Inflammatory macrophage treated with lipopolysaccharide for 4 hours (primary cell): Measurements from ENCODE around the gene ALX4.

Source experiments
- DNase-seq: peaks from one replicate; pipeline ENCODE4 v3.0.0-alpha.2; 2020

ALX4 gene

DNA sequence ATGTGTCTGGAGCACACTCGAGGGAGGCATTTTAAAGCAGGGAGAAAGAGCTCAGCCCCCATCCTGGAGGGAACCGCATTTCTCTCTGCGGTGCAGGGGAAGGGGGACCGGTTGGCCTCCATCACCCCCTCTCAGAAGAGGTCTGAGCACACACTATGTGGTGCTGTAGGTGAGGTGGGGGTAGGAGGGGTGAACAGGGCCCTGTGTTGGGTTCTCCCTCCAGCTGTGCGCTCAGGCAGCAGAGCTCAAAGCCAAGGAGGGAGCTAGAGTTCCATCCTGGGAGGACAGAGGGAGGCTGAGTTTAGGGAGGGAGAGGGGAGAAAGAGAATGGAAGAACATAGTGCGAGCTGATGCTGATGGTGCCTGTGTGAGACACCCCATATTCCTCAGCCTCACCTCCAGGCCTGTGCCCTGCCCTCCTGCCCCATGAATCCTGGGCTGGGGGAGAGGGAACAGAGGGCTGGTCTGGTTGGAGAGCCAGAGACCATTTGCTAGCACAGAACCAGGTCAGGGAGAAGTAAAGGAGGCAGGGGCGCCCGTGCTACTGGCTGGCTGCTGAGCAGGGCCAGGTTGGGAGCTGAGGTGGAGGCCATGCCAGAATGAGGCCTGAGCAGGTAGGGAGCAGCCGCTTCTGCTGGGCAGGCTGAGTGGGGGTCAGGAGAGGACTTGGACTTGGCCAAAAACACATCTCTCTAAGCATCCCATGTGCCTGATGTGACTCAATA, 43.7 kb downstream of the ALX4 start:
- no peak for DNase-seq

DNA sequence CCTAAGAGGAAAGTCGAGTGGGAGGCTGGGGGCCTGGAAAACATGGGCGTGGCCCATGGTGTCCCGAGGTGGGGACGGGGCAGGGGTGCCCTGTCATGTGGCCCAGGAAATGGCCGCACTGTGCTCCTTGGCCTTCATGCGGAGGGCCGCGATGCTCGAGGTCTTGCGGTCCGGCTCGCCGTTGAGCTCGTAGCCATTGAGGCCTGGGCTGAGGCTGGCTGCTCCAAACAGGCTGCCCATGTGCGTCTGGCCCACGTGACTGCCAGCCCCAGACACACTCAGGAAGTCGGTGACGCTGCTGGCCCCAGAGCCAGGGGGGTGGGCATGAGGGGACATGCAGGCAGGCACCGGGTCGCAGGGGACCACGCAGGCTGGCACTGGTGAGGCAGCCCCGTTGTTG, 45.2 kb downstream of the ALX4 start:
- no peak for DNase-seq

- no peak for DNase-seq
Observed at GRCh38 chr11:44264438-44264749, 45.5 kb downstream of the ALX4 start.

GRCh38 chr11:44263738-44264437, 46.1 kb downstream of the ALX4 start:
- no peak for DNase-seq

- DNase-seq: no peak
Observed at GRCh38 chr11:44261800-44262591, 47.9 kb downstream of the ALX4 start.

- DNase-seq: no peak
Observed at GRCh38 chr11:44260081-44260480, 49.9 kb downstream of the ALX4 start.

- DNase-seq: no peak
Observed at GRCh38 chr11:44258839-44259420, 51.0 kb downstream of the ALX4 start.

- no peak for DNase-seq
Observed at GRCh38 chr11:44258190-44258489, 51.8 kb downstream of the ALX4 start.

DNA sequence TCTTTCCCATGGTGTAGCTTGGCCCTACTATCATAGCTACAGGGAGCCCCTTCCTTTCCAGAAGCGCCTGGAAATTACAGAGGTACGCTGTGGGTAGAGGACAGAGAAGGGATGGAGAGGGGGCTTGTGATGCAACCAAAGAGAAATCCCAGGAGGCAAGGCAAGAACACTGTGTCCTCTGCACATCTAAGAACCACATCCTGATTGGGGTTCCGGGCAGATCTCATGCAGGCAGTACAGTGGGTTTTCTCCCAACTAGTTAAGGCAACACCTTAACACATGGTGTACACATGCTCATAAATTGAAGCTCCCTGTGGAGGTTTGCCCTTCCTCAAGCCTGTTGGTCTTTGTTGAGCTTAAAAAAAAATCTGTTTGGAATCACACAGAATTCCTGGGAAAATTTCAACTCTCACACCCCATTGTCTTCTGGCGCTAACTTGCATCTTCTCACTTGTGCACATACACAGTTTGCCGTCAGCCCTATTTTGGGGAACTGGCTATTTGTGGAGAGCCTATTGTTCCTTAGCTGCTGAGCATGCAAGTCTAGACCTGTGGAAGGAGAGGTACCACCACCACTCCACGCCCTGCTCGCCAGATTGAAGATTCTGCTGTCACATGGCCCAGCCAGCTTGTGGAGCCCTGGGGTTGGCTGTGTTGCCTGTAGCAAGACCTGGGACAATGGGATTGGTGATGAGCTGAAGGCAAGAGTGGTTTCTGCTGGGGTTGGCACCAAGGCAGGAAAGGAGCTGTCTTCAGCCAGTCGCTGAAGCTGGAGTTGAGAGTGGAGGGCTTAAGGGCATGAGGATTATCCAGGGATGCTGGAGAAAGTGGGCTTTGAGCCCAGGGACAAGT, 52.4 kb downstream of the ALX4 start:
- no peak for DNase-seq

DNA sequence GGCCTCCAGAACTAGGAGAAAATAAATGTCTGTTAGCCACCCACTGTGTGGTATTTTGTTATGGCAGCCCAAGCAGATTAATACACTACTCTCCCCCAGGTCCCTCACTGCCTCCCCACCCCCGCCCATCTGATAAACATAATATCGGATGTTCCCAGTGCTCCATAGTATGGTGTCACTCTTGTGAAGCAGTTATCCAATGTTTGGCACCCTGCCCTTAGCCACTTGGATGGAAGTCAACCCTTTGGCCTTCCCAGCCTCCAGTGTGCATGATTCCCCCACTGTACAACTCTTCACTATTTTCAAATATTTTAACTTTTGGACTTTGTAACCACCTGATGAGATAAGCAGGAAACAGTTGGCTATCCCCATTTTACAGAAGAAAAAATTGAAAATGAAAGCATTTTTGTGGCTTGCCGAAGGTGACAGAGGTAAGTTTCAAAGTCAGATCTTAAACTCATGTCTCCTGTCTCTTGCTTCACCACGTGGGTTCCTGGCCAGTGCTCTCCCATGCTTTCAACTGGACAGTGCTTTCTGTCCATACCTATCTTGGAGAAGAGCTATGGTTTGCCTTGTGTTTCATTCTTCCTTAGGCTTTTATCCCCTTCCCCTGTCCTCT, 53.2 kb downstream of the ALX4 start:
- no peak for DNase-seq

GRCh38 chr11:44255406-44256071, 54.4 kb downstream of the ALX4 start:
- DNase-seq: no peak

- no peak for DNase-seq
Observed at GRCh38 chr11:44252999-44253602, 56.8 kb downstream of the ALX4 start.

DNA sequence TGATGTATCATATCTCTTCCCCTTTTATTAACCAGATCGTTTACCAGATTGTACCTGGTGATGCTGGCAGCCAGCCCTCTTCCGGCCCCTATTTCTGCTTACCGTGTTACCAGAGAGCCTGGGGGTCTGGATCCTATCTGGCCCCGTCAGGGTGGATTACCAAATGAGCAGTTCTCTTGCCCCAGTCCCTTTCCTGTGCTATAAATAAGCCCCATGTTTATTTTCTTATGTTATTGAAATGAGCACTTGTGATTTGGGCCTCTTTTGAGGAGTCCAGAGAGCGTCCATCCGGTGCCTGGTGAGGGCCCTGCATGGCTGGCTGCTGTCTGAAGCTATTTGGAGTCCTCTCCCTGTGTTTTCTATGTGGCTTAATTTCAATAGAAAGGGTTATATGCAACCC, 59.5 kb downstream of the ALX4 start:
- DNase-seq: no peak

- no peak for DNase-seq
Observed at GRCh38 chr11:44248109-44248508, 61.8 kb downstream of the ALX4 start.

DNA sequence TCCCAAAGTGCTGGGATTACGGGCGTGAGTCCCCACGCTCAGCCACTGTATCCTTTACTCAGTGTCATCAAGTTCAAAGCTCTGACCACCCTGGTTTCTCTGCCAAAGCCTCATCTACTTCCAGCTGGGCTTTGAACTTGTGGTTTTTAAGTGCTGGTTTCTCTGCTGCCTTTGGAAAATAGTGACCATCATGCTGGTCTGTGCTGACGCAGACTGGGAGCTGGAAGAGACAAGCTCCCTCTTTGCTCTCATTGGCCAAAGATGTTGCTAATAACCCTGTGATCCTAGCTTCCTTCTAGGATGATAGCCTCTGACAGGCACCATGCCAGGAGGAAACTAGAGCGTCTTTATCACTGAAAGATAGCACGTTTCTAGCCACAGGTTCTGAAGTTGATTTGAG, 62.4 kb downstream of the ALX4 start:
- no peak for DNase-seq

GRCh38 chr11:44246726-44247125, 63.2 kb downstream of the ALX4 start:
- DNase-seq: no peak

- no peak for DNase-seq
Observed at GRCh38 chr11:44244639-44245310, 65.2 kb downstream of the ALX4 start.

- no peak for DNase-seq
Observed at GRCh38 chr11:44243595-44244343, 66.2 kb downstream of the ALX4 start.

GRCh38 chr11:44243086-44243485, 66.9 kb downstream of the ALX4 start:
- DNase-seq: no peak

DNA sequence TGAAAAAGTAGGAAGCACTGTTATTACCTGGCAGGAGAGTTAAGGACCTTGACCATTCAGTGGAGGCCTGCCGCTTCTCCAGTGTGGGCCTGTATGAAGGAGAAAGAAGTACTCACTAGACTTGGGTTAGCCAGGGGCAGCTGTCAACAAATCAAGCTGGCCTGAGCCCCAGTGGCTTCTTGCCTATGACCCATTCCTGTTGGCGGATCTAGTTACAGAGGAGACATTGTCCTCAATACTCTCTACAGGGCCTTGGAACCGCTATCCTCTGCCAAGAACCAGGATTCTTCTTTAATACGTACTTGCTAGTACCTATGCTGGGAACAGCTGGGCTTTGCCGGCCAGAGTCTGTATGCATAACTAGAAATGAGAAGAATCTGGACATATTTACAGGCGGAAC, 68.1 kb downstream of the ALX4 start:
- no peak for DNase-seq
